Esophagus muscularis mucosa (tissue), 4 donors: Measurements from ENCODE around the gene DUSP12.

Experiments used
- CTCF ChIP-seq, 3 experiments: fragments of 200-600 bp in 2 of 3; fragments of 450-650 bp in 1 of 3; sonication (generic) in 2 of 3; IDR thresholded peaks; one replicate each; pipeline ENCODE4 v1.5.1; 2017 to 2019; ENCODE audit warnings: antibody characterized with exemption in 3 of 3, mild to moderate bottlenecking in 2 of 3, moderate library complexity in 1 of 3
- EP300 ChIP-seq: sonication (generic); formaldehyde crosslinking; IDR thresholded peaks from one replicate; pipeline ENCODE4 v1.6.1; 2017; ENCODE audit warnings: antibody characterized with exemption
- POLR2AphosphoS5 ChIP-seq, 2 donors: sonication (generic); formaldehyde crosslinking; IDR thresholded peaks; one replicate each; pipeline ENCODE4 v1.6.1; 2017; ENCODE audit warnings: antibody characterized with exemption in 2 of 2

- TF ChIP-seq POLR2AphosphoS5 (IDR thresholded peaks at IDR 0.05), result no peak
- TF ChIP-seq CTCF (IDR thresholded peaks at IDR 0.05), result no peak
- TF ChIP-seq EP300, result no peak
Measured at GRCh38 chr1:161731241-161731640, 18.3 kb upstream of the DUSP12 start.
